GM12864 (cell line): ENCODE measurements around the gene FUCA2.

Experiments
- DNase-seq: peaks from one replicate; pipeline ENCODE4 v3.0.0-alpha.2; 2011; ENCODE audit warnings: low read depth
- H3K4me3 ChIP-seq: 2 replicates; pipeline ENCODE4 v1.5.1; 2011; ENCODE audit warnings: mild to moderate bottlenecking, low read depth, low read length, control low read depth
- TF ChIP-seq, protein P1 (sequence below): IDR thresholded peaks from 2 replicates; pipeline ENCODE4 v1.5.1; 2011; ENCODE audit warnings: low read depth, mild to moderate bottlenecking, moderate library complexity, low read length, control low read depth, inconsistent platforms; ENCODE audit errors: missing control alignments

Gene FUCA2

DNA sequence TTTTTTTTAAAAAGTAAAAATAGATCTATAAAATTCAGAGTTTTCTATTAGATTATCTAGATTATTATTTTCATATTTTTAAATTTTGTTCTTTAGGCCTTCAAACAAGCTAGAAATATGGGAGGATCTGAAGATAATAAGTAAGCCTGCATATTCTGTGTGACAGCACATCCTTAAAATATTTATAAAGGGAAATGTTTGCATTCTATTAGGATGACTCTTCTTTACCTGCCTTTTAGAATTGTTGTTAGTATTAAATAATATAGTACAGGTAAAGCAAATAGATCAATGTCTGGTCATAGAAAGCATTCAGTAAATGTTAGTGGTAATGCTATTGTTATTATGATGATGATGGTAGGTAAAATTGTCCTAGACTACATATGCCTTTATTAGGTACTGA is 43.5 kb downstream of the FUCA2 start:
- no peak overlapping the region for H3K4me3 ChIP-seq
- no peak for DNase-seq
- TF ChIP-seq, protein P1, sequence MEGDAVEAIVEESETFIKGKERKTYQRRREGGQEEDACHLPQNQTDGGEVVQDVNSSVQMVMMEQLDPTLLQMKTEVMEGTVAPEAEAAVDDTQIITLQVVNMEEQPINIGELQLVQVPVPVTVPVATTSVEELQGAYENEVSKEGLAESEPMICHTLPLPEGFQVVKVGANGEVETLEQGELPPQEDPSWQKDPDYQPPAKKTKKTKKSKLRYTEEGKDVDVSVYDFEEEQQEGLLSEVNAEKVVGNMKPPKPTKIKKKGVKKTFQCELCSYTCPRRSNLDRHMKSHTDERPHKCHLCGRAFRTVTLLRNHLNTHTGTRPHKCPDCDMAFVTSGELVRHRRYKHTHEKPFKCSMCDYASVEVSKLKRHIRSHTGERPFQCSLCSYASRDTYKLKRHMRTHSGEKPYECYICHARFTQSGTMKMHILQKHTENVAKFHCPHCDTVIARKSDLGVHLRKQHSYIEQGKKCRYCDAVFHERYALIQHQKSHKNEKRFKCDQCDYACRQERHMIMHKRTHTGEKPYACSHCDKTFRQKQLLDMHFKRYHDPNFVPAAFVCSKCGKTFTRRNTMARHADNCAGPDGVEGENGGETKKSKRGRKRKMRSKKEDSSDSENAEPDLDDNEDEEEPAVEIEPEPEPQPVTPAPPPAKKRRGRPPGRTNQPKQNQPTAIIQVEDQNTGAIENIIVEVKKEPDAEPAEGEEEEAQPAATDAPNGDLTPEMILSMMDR: no peak

DNA sequence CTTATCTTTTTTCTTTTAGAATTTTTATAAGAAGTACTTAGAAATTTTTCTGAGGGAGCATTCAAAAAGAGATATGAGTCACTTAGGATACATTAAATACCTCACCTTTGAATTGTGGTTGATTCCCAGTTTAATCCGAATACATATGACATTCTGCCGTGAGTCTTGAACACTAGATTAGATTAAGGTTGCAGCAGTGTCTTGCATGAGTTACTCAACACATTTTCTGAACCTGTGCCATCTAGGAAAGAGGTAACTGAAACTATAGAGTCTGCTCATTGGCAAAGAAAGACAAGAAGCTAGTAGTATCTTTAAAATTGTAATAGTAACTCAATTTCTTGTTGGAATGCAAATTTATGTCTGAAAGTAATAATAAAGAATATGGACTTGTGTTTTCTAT is 46.0 kb downstream of the FUCA2 start:
- TF ChIP-seq, protein P1: no peak
- no peak overlapping the region for H3K4me3 ChIP-seq
- DNase-seq: no peak

DNA sequence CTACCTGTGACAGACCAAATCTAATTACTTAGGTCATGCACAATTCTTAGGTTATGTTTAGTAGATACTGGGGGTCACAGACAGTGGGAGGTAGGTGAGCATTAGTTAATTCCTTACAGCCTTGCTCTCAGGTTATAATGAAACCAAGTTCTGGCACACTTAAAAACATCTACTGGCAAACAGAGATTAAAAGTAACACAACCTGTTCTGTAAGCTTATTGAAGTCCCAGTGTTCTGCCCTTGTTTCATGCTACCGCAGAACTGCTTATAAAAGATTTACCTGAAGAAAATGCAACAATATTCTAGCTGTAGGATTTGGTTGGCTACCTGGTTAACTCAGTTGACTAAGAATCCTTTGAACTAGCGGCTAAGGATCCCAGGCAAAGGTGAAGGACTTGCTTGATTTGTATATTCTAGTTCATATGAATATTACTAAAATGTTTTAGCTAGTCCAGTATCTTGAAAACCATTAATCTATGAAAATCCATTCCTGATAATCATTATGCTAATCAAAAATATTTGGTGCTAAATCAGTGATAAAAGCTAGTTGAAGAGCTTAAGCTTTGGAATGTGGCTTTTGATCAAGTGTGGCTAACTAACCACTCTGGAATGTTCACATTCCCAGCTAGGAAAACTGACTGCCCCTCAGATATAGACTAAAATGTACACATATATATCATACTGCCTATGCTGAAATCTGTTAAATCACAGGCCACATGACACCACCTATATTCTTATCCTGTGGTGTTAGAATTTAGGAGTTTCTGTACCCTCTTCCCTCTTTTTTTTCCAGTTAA is 53.8 kb downstream of the FUCA2 start:
- H3K4me3 ChIP-seq: no peak overlapping the region
- DNase-seq: no peak
- TF ChIP-seq, protein P1: no peak

DNA sequence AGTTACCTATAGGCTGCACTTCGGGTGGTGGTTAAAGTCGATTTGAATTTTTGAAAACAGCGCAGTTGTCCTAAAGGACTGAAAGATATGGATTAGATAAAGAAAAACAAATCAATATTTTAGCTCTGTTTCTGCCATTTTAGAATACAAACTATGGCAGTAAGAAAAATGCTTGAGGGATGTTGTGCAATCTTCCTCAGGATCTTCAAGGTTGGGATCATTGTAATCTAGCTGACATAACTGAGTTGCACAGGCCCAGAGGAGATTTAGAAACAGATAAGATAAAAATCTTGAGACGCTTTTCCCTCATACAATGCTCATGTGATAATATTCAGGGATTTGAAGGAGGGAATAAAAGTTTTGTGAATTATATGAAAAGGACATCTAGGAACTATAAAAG is 60.0 kb downstream of the FUCA2 start:
- TF ChIP-seq, protein P1: no peak
- no peak for DNase-seq
- peak overlapping the region; percentile 74 for H3K4me3 ChIP-seq

DNA sequence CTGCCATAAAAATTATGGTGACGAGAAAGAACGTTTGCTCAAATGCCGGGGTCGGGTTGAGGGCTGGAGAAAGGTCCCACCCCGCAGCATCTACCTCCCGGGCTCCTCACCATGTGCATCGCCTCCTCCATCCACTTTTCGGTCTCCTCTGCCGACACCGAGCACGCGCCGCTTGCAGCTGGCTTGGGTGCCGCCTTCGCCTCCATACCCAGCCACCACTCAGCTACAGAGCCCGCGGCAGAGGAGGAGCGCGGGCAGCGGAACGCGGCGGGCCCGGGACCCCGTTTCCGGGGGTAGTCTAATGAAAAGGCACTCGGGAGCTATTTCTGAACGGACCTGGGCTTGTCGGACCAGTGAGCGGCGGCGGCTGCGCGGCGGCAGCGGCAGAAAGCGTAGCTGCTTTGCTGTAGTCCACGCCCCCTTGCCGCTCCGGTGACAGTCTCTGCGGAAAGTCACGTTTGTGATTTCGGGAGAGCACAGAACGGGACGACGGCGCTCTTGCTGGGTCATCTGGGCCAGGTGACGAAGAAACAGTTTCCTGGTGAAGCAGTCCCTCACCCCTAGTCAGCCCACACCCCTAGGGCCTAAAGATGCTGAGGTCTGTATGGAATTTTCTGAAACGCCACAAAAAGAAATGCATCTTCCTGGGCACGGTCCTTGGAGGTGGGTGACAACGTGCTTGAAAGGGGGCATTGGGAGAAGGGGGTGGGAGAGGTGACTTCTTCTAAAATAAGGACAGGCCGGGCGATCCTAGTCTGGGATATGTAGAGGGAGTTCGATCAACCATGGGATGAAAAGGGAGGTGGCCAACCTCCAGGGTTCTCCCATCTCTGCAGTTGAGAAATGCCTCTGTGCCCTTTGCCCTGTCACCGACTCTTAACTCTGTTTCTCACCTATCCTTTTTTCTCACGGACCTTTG is 60.8 kb downstream of the FUCA2 start, which contains the start of the genes ADAT2 and PEX3:
ADAT2 (minus strand) TSS at position 243 of the 919 bp plus-strand sequence; CDS start at position 206, 37 bp downstream.
PEX3 (plus strand) TSS at position 353 of the 919 bp plus-strand sequence; CDS start at position 591, 238 bp downstream.
- peak within 1 kb of the TSS; percentile 74 for H3K4me3 ChIP-seq
- TF ChIP-seq, protein P1: no peak
- DNase-seq: peak; percentile 88

DNA sequence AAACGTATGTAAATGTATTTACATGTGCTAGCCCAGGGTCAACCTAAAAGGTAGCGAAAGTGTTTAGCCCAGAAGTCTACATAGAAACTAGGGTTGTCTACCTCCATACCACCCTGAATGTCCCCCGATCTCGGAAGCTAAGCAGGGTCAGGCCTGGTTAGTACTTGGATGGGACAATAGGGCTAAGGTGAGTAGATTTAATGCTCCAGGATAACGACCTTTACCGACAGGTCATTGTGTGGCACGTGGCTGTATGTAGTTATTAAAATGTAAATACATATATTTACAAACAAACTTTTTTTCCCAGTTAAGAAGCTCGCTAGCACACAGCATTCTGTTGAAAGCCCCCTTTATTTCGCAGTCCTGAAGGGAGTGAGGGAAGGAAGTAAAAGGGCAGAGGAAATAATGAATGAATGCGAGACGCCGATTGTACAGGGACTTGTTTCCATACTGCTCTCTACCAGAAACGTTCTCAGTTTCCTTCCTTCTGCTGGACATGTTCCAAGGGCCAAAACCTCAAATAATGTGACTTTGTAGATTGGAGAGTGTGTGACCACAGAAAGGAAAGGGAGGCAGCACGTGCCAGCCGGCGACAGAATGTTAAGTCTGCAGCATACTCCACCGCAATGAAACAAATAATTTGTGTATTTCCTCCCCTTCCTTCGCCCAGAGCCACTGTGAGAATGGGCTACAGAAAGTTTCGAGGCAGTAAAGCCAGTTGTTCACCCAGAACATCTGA is 61.6 kb downstream of the FUCA2 start:
- H3K4me3 ChIP-seq: peak overlapping the region; percentile 74
- peak; percentile 39 for DNase-seq
- TF ChIP-seq, protein P1: no peak
